Measurements from ENCODE around the gene KIFAP3.

GRCh38 chr1:169999331-169999741 is 75.2 kb downstream of the KIFAP3 start:
- TF ChIP-seq CTCF (IDR thresholded peaks at IDR 0.05) (no peak), POLR2AphosphoS5 (IDR thresholded peaks at IDR 0.05) (no peak)

Measured in upper lobe of left lung (tissue), 4 donors.